Tongue (tissue), 3 donors: ENCODE results near the gene ATP1B3. TPM values are rescaled to one million over a fixed set of nuclear protein-coding genes. Genes with fewer than 3 reads are reported as not detected.
"Not testable (repeated sequence)": the region's sequence is repeated elsewhere in the genome, so short reads cannot be mapped to it uniquely, and the experiment has no call there.

Source experiments
- DNase-seq: peaks from one replicate; pipeline ENCODE4 v3.0.0-alpha.2; 2015
- small RNA-seq: library from RNA; depleted of rRNA; stranded (forward); fragments of <200 nt; gene quantifications from one replicate; pipeline ENCODE3, GENCODE V24; 2014; ENCODE audit warnings: low replicate concordance
- total RNA-seq: library from RNA; depleted of rRNA; stranded (reverse); fragments of >200 nt; gene quantifications from one replicate; pipeline ENCODE4 v1.2.3, GENCODE V29; 2014

ATP1B3 gene
- total RNA-seq, 1 donor from 2014 or later: 47.1 TPM

DNA sequence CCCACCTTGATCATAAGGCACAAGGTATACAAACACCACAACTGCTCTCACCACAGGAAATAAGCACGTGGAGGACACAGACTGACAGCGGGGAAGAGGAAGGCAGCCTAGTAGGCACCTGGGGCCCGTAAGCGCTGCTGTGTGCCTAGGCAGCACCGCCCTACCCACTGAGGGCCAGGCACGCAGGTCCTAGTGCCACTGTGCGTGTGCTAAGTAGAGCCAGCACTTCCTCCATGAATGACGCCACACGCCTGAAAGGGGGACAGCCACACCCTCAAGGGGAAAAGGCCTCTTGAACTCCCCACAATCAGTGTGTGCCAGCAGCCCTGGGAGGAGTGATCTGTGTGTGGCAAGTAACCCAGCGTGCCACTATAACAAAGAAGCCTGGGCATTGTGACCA, 73.0 kb downstream of the ATP1B3 start:
- DNase-seq: no peak

DNA sequence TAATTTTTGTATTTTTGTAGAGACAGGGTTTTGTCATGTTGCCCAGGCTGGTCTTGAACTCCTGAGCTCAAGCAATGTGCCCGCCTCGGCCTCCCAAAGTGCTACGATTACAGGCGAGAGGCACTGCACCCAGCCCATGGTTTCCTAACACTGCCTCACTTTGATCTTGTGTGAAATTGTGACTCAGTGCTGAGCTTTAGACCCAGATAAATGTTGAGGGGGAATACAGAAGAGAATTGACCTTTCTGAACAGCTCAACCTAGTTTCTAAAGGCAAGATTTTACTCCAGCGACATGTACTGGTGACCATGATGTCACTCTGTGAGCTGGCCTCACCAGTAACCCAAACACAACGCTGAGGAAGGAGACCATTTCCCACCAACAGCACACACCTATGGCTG, 73.5 kb downstream of the ATP1B3 start:
- DNase-seq: no peak

DNA sequence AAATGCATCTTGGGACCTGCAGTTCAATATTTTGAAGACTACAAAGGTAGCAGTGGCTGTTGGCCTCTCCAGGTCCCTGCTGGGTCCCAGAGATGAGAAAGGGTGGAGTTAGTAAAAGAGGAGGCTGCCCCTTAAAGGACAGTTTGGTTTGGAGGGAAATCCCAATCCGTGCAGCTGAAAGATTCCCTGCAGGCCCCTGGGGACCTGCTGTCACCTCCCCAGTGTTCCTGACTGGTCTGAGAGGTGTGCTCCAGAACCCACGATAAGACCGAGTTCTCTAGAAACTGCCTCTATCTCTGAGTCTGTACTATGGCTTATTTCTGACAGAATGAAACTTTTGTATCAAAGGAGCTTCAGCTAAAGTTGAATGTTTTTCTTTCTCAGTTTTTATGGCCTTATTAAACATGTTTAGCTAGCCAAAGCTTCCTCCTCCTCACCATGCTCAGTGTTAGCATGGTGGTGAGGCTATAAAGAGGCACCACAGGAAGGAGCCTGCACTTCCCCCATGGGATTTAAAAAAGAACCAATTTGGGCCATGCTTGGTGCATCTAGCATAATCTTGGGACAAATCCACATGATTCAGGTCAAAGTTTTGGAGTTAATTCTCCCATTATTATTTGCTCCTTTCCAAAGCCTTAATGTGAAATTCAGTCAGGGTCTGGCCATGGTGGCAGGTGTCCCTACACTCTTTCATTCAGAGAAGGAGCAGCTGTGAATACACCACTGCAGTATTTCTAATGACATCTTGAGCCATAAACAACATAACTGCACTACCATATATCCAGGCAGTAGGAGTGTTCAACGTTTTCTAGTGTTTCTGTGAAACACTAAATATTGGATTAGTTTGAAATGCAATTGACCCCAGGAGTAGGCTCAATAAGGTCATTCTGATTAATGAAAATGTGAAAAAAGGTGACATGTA, 74.4 kb downstream of the ATP1B3 start:
- no peak for DNase-seq

DNA sequence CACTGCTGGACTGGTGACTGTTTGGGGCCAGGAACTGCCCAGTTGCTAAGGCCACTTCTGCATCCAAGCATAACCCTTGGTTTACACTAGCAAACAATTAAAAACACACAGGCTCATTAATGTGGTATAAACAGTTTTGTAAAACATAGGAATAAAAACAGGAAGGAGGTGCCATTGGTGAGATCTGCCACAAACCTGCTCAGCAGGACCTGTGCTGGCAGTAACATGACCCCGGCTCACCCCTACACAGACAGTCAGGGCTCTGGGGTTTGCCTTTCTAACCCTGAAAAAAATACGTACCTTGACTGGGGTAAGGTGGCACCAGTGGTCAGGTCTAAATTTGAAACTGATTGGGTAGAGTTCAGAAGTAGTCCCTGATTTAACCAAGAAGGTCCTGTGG, 76.2 kb downstream of the ATP1B3 start:
- DNase-seq: no peak

DNA sequence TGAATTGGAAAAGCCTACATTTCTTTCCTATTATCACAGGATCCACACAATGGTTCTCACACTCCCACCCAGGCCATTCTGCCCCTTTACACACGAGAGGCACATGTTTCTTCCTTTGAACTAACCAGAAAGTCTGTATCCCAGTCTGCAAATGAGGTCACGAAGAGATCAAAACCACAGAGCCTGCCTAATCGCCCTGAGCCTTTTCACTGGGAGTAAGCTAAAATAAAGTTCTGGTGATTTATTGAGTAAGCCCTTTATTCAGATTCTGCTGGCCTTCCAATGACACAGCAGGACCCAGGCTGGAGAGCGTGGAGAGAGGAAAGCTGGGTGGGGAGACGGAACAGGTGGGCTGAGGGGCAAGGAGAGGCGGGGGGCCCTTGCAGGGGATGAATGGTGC, 78.7 kb downstream of the ATP1B3 start:
- DNase-seq: peak; percentile 65

DNA sequence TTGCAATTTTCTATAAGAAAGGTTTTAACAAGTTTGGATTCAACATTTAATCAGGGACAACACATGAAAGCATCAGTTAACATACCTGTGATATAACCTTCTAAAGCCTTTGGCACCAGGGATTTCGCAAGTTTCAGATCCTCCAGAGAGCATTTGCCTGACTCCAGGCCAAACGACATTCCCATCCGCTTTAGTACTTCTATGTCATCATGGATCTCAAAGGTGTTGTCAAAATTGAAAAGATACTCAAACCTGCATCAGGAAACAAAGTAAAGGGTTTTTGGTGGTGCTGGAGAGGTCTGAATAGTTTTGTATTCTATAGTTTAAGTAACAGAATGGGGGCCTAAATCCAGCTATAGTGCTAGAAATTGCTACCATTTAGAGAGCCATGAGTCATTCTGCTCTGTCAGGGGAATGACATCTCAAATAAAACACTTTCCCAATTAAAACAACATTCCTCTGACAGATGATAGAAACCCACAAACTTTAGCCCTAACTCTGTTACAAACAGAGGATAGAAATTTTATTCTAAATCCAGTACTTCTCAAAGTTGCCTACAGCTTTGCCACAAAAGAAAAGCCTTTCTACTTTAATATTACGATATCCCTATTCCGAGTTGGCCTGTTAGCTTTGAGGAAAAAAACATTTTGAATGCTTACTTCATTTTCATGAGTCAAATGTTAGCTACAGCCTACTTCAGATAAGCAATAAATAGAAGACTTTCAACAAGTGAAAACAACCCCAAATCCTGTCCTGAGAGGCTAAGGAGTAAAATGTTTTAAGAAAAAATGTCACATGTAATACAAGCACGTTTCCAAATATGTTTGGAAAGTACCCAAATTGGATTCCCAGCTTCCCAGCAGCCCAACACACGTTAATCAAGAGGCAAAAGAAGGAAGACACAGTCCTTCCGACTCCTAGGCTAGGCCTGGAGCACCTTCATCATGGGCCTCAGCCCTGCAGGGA, 83.4 kb downstream of the ATP1B3 start:
- no peak for DNase-seq

DNA sequence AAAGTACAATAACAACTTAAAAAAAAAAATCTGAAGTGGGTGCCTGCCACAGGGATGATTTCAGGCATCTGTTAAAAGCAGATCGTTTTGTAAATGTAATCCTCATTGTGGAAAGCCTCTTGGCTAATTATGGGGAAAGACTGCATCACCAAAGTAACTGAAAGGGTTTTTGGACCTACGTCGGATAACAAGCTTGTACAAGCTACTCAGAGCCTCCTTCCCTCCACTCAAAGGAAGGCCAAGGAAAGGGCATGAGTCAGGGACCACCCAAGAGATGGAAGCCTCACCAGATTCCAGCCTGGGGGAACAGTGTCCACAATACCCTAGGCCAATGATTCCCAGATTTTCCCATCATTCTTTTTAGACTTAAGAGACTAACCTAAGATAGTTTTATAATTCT, 84.3 kb downstream of the ATP1B3 start:
- no peak for DNase-seq

DNA sequence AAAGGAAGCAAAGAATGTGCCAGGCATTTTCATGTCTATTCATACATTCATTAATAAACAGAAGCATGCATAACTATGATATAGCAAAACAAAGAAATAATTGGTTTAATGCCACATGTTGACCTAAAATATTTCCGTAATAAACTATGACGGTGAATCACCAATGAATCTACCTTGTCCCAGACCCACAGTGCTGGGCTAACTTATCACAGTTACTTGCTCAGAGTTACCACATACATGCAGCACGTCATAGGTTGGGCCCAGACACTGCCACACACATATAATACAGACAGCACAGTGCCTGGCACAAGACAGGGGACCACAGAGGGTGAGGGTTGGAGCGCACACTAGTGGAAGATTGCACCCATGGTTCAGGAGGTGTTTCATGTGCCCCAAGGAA, 86.9 kb downstream of the ATP1B3 start:
- DNase-seq: no peak

DNA sequence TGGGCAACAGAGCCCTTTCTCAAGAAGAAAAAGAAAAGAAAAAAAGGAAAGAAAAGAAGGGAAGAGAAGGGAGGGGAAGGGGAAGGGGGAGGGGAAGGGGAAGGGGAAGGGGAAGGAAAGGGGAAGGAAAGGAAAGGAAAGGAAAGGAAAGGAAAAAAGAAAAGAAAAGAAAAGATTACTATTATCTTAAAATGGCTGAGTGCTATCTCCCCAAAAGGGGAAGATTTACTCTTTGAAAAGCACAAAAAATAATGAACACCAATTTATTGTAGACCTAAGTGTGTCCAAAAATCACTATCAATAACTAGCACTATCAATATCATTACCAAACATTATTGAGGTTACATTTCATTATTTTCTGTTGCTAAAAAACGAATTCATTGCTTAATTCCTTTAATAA, 89.0 kb downstream of the ATP1B3 start:
- DNase-seq: no peak

DNA sequence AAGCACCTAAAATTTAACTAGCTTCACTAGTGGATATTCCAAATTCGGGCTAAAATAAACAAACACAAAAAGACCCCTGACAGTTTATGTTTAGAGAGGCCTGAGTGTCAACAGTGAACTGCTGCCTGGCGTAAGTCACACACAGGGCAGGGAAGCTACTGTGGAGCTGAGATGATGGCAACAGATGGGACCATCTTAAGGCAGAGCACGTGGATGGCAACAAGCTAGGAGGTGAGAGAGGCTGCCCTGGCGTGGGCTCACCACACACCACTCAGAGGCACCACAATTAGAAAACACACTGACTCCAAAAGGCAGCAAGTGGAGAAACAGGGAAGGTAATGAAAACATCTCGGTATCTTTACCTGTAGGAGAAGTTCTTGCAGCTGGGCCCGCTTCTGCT, 93.3 kb downstream of the ATP1B3 start:
- DNase-seq: no peak

DNA sequence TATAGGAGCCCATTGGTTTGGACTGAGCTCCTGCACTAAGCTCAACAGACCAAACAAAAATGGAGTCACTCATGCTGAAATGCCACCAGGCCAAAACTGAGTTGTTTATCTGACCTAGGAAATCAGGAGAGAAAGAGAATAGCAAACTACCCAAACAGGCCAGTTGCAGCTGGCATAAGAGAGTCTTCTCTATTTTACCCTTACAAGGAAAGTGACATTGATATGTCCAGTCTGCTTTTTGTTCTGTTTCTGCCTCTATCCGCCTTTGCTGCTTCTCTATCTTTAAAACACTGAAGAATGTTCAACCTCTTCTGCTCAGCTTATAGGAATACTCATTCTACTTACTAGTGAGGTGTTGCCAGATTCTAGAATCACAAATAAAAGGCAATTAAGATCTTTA, 95.1 kb downstream of the ATP1B3 start:
- DNase-seq: no peak

DNA sequence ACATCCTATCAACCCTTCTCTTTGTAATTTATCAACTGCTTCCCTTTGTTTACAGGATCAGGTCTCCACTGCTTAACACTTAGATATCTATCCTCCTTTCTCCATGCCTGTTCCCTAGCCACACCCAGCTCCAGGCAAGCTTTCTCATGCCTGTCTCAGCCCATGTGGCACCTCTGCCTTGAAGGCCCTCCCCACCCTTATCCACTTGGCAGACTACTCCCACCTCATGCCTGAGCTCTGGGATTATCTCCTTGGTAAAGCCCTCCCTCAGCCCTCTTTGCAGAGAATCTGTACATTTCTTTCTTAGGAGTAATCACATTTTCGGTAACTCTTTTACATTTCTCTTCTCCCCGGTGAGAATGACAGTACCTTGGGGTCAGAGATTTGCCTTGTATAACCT, 96.0 kb downstream of the ATP1B3 start:
- DNase-seq: no peak

DNA sequence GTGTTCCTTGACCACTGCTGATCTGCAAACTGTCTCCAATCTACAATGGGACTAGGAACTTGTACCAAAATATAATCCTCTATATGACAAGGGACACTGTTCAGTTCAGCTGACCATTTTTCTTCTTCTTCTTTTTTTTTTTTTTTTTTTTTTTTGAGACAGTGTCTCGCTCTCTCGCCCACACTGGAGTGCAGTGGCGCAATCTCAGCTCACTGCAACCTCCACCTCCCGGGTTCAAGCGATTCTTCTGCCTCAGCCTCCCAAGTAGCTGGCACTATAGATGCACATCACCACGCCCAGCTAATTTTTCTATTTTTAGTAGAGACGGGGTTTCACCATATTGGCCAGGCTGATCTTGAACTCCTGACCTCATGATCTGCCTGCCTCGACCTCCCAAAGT, 98.3 kb downstream of the ATP1B3 start:
- not testable (repeated sequence) for DNase-seq

Small RNA genes lying within 50 kb of the gene (small RNA-seq; reads per million reads assigned to genes)
- gene HMGN2P25 (not detected), gene RNU6-509P (not detected)

Other genes starting within 250 kb of the ATP1B3 start
- 60.3 TPM for gene RNF7, start 138.3 kb upstream of the ATP1B3 start, total RNA-seq
- gene GRK7, start 113.2 kb upstream of the ATP1B3 start, total RNA-seq: not detected